SH-SY5Y (cell line): ENCODE data around the gene FMNL2.

Source experiments
- GATA2 ChIP-seq: IDR thresholded peaks from 2 replicates; pipeline ENCODE4 v1.6.1; 2011; ENCODE audit warnings: mild to moderate bottlenecking, low read depth, low read length
- GATA3 ChIP-seq: IDR thresholded peaks from 2 replicates; pipeline ENCODE4 v1.6.1; 2011; ENCODE audit warnings: low read depth, mild to moderate bottlenecking, low read length, moderate library complexity

DNA sequence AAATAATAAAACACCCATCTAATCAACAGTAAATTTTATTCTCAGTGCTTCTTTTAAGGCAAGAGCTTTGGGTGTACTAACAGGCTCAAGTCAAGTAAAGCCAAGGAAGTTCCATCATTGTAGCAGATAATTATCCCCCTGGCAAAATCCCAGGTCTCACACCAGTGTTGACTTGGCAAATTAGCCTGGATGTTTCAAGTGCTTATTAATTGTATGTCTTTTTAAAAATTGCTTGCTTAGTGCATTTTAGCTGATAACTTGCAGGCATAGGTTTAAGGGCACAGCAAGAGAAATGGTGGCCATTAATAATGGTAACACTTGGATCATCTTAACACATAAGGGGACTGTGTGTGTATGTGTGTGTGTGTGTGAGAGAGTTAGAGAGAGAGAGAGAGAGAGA, 42.0 kb upstream of the FMNL2 start:
- TF ChIP-seq GATA2: no peak
- no peak for TF ChIP-seq GATA3
